ENCODE measurements around the gene GASK1A. TPM values are rescaled to one million over a fixed set of nuclear protein-coding genes. Genes with fewer than 3 reads are reported as not detected.

GASK1A gene
- total and polyA plus RNA-seq, 2 donors (not counting 1 experiment from before 2014, with no cell fraction given): 0.14 to 1.8 TPM

DNA sequence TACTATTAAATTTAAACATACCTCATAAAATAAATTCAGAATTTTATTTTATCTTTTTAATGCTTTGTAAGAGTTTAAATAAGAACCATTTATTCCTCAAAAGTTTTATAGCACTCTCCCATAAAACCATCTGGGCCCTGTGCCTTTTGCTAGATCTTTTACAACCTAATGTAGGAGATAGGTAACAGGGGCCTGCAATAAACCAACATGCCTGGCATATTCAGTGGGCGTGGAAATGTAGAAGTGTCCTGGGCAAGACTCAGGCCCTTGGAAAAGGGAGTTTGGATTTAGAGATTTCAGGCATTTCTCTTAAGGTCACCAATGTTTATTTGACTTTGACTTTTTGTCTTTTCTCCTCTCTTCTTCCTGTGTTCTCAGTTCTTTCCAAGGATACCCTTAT, 80.3 kb downstream of the GASK1A start:
- no peaks in the 10 kb centered on the region for H3K4me1 ChIP-seq (ENCODE audit: control insufficient read depth, extremely low read depth, insufficient read depth, low read length)
- no peaks in the 10 kb centered on the region for H3K9me3 ChIP-seq (ENCODE audit: control insufficient read depth, insufficient read depth, low read depth, low read length)
- no peaks in the 10 kb centered on the region for H3K79me2 ChIP-seq (ENCODE audit: control insufficient read depth, insufficient read depth, low read length)
- DNase-seq (ENCODE audit: low read depth in 2 of 2): no peak
- H3K36me3 ChIP-seq (ENCODE audit: control insufficient read depth, insufficient read depth, low read length): no peaks in the 10 kb centered on the region
- no peaks in the 10 kb centered on the region for H3K27me3 ChIP-seq (ENCODE audit: control insufficient read depth, insufficient read depth, low read length)
- H3K9ac ChIP-seq (ENCODE audit: insufficient read depth, low read length): no peak overlapping the region
- no peaks in the 10 kb centered on the region for H4K20me1 ChIP-seq (ENCODE audit: control insufficient read depth, extremely low read depth, insufficient read depth, low read length)
- H2AFZ ChIP-seq (ENCODE audit: low read length): no peak overlapping the region
- TF ChIP-seq, protein P1, sequence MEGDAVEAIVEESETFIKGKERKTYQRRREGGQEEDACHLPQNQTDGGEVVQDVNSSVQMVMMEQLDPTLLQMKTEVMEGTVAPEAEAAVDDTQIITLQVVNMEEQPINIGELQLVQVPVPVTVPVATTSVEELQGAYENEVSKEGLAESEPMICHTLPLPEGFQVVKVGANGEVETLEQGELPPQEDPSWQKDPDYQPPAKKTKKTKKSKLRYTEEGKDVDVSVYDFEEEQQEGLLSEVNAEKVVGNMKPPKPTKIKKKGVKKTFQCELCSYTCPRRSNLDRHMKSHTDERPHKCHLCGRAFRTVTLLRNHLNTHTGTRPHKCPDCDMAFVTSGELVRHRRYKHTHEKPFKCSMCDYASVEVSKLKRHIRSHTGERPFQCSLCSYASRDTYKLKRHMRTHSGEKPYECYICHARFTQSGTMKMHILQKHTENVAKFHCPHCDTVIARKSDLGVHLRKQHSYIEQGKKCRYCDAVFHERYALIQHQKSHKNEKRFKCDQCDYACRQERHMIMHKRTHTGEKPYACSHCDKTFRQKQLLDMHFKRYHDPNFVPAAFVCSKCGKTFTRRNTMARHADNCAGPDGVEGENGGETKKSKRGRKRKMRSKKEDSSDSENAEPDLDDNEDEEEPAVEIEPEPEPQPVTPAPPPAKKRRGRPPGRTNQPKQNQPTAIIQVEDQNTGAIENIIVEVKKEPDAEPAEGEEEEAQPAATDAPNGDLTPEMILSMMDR (conservative IDR thresholded peaks at IDR 0.05 in 1 of 2, IDR thresholded peaks at IDR 0.05 in 1 of 2; ENCODE audit: low read depth in 1 of 2, low read length in 2 of 2): no peak
- no peak for TF ChIP-seq EZH2 (IDR thresholded peaks at IDR 0.05; ENCODE audit: low read length, missing control alignments)
- no peak overlapping the region for H3K27ac ChIP-seq (ENCODE audit: insufficient read depth, low read length)
- no peak overlapping the region for H3K4me2 ChIP-seq (ENCODE audit: extremely low read depth, insufficient read depth, low read length)
- H3K4me3 ChIP-seq (replicated peaks in 1 of 4; ENCODE audit: control extremely low read depth in 1 of 4, insufficient read depth in 1 of 4, low read depth in 3 of 4, low read length in 4 of 4): no peak overlapping the region

DNA sequence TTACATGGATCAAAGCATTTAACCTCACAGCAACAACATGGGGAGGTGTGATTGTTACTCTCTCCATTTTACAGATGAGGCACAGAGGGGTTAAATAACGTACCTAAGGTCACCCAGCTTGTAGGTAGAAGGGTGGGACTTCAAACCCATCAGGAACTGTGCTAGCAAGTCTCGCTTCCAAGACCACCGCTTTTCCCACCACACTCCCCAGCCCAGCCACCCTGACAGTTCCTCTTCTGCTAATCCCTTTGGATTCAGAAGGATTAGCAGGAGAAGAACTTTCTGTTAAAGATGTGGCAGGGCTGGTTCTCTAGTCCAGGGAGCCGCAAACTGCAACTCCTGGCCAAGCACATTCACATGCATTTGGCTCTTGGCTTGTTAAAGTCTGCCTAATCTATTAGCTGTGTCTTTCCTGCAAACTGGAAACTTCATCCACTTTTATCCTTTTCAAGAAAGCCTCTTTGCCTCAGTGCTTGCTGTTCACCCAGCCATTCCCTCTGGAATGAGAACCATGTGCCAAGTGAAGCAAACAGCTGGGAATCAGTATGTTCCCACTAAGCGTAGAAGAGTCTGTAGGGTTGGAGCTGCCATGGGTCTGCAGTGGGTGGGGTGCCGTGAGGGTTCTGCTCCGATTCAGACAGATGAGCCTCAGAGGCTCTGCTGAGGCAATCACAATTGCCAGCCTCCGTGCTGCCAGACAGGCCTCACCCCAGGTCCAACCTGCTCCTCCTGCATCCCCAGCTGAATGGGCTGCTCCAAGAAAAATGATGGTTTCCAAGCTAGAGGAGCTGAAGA, 82.2 kb downstream of the GASK1A start:
- H3K9ac ChIP-seq (ENCODE audit: insufficient read depth, low read length): no peak overlapping the region
- H3K9me3 ChIP-seq (ENCODE audit: control insufficient read depth, insufficient read depth, low read depth, low read length): no peaks in the 10 kb centered on the region
- H3K36me3 ChIP-seq (ENCODE audit: control insufficient read depth, insufficient read depth, low read length): no peaks in the 10 kb centered on the region
- H4K20me1 ChIP-seq (ENCODE audit: control insufficient read depth, extremely low read depth, insufficient read depth, low read length): no peaks in the 10 kb centered on the region
- H3K27ac ChIP-seq (ENCODE audit: insufficient read depth, low read length): no peak overlapping the region
- TF ChIP-seq EZH2 (IDR thresholded peaks at IDR 0.05; ENCODE audit: low read length, missing control alignments): no peak
- TF ChIP-seq, protein P1 (conservative IDR thresholded peaks at IDR 0.05 in 1 of 2, IDR thresholded peaks at IDR 0.05 in 1 of 2; ENCODE audit: low read depth in 1 of 2, low read length in 2 of 2): no peak
- H2AFZ ChIP-seq (ENCODE audit: low read length): no peak overlapping the region
- no peak overlapping the region for H3K4me3 ChIP-seq (replicated peaks in 1 of 4; ENCODE audit: control extremely low read depth in 1 of 4, insufficient read depth in 1 of 4, low read depth in 3 of 4, low read length in 4 of 4)
- no peaks in the 10 kb centered on the region for H3K27me3 ChIP-seq (ENCODE audit: control insufficient read depth, insufficient read depth, low read length)
- no peaks in the 10 kb centered on the region for H3K4me1 ChIP-seq (ENCODE audit: control insufficient read depth, extremely low read depth, insufficient read depth, low read length)
- H3K4me2 ChIP-seq (ENCODE audit: extremely low read depth, insufficient read depth, low read length): no peak overlapping the region
- H3K79me2 ChIP-seq (ENCODE audit: control insufficient read depth, insufficient read depth, low read length): no peaks in the 10 kb centered on the region
- no peak for DNase-seq (ENCODE audit: low read depth in 2 of 2)

GRCh38 chr3:43062040-43062563, 83.0 kb downstream of the GASK1A start:
- no peak for DNase-seq (ENCODE audit: low read depth in 2 of 2)
- H3K9ac ChIP-seq (ENCODE audit: insufficient read depth, low read length): no peak overlapping the region
- no peaks in the 10 kb centered on the region for H3K9me3 ChIP-seq (ENCODE audit: control insufficient read depth, insufficient read depth, low read depth, low read length)
- H3K4me3 ChIP-seq (replicated peaks in 1 of 4; ENCODE audit: control extremely low read depth in 1 of 4, insufficient read depth in 1 of 4, low read depth in 3 of 4, low read length in 4 of 4): no peak overlapping the region
- no peak overlapping the region for H3K27ac ChIP-seq (ENCODE audit: insufficient read depth, low read length)
- H3K4me2 ChIP-seq (ENCODE audit: extremely low read depth, insufficient read depth, low read length): no peak overlapping the region
- TF ChIP-seq, protein P1 (conservative IDR thresholded peaks at IDR 0.05 in 1 of 2, IDR thresholded peaks at IDR 0.05 in 1 of 2; ENCODE audit: low read depth in 1 of 2, low read length in 2 of 2): no peak
- TF ChIP-seq EZH2 (IDR thresholded peaks at IDR 0.05; ENCODE audit: low read length, missing control alignments): no peak
- no peak overlapping the region for H2AFZ ChIP-seq (ENCODE audit: low read length)
- no peaks in the 10 kb centered on the region for H4K20me1 ChIP-seq (ENCODE audit: control insufficient read depth, extremely low read depth, insufficient read depth, low read length)
- no peaks in the 10 kb centered on the region for H3K79me2 ChIP-seq (ENCODE audit: control insufficient read depth, insufficient read depth, low read length)
- no peaks in the 10 kb centered on the region for H3K4me1 ChIP-seq (ENCODE audit: control insufficient read depth, extremely low read depth, insufficient read depth, low read length)
- no peaks in the 10 kb centered on the region for H3K36me3 ChIP-seq (ENCODE audit: control insufficient read depth, insufficient read depth, low read length)
- no peaks in the 10 kb centered on the region for H3K27me3 ChIP-seq (ENCODE audit: control insufficient read depth, insufficient read depth, low read length)

Data from fibroblast of lung (primary cell).